GM21737 (cell line): Measurements from ENCODE around the gene PHF14.

Experiments used
- ATAC-seq: cut with Tn5 transposase; IDR thresholded peaks from one replicate; pipeline ENCODE4 v1.9.1; 2021; ENCODE audit warnings: mild to moderate bottlenecking, moderate library complexity; ENCODE audit not compliant: unreplicated experiment

The PHF14 gene

DNA sequence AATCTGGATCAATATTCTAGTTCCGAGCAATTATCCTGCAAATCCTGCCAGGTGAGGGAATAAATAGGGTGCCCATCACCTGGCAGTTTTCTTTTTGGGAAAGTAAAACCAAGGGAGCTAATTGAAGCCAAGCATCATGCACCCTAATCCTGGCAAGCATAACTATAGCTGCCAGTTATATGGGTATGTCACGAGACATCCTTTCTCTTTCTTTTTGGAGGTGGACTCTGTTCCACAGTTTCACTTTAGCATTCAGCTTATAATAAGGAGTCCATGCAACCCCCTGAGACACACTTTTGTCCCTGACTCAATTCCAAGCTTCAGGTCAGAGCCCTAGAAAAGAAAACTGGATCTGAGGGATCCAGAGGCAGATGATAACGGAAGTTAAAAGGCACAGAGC, 222.5 kb downstream of the PHF14 start:
- no peak for ATAC-seq

GRCh38 chr7:11203224-11203623, 229.6 kb downstream of the PHF14 start:
- no peak for ATAC-seq

GRCh38 chr7:11203683-11204082, 230.0 kb downstream of the PHF14 start:
- ATAC-seq, result no peak

DNA sequence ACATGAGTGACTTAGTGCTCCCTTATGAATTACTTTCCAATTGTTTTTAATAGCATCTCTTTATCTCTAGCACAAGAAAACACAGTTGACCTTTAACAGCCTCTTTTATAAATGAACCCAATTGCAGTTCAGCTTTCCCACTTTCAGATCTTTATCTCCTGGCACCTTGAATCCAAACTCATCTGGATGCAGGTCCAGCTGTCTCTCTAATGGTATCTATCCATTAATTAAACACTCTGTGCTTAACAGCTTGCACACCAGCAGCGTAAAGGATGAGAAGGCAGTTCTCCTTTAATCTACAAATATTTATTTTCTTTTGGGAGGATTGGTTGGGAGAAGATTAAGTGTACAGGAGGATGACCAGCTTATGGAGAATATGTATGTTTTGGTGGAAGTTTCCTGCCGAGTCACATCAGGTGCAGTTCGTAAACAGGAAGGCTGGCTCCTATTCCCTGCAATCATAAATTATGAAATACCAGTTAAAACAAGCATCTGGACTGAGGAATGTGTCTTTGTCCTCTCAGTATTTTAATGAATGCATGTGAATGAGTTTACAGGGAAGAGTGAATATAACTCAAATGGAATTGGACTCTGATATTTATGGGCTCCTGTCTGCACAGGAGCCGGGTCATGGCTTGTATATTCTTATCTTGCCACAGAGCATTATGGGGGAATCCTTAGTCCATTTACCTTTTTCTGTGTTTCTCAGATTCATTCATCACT, 232.7 kb downstream of the PHF14 start:
- no peak for ATAC-seq

DNA sequence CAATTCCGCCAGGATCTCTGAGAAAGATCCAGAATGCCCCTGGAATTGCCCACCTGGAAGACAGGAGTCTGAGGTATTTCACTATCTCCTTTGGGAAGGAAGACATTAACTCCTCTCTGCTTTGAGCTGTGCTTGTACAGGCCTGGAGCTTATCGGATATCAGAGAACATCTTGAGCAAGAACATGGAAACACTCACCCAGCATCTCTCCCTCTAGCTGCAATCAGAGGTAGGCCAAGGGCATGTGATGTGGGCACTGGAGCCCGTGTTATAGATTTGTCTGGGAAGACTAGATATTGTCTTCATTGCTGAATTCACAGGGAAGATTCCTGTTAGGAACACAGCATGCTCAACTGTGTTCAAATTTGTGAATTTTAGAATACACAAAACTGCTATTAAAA, 233.9 kb downstream of the PHF14 start:
- no peak for ATAC-seq

GRCh38 chr7:11208883-11209465, 235.3 kb downstream of the PHF14 start:
- no peak for ATAC-seq

GRCh38 chr7:11210374-11210773, 236.7 kb downstream of the PHF14 start:
- no peak for ATAC-seq

DNA sequence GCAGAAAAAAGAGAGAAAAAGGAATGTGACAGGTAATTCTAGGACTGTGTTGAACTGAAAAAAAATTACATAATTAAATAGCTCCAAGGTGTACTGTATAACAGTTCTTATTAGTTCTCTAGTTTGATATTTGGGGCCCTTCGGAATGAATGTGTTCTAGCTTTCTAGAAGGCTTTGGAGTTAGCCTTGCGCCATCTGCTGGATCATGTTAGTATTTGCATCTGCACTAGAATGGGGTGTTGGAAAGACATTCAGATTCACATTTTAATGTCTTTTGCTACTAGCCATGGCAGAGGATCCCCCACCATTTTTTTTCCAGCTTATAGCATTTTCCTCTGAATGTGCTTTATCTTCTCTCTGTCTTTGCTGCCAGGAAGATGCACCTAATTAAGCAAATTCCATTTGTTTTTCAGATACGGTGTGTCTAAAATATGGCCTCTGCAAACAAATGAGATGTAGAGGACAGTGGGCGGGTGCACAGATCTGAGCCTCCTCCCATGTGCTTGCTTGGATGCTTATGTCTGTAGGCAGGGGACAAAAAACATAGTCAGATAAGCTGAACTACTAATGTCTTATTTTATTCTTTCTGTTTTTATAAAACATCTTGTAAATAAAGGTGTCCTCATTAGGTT, 238.5 kb downstream of the PHF14 start:
- ATAC-seq, result peak; percentile 91

DNA sequence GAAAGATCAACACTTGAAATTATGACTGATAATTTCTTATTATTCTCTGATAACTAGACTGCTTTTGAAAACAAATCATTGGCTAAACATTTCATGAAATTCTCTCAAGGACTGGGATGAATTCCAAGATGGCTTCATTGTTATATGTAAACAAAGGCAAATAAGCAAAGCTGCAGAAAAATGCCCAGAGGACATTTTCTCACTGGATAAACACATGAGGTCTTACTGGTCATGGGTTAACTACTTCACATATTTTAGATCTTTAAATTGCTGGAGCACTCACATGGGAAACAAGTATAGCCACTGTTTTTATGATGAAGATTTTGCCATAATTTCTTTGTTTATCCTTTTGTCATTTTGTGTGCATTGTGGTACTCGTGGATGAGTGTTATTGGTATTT, 239.1 kb downstream of the PHF14 start:
- no peak for ATAC-seq

DNA sequence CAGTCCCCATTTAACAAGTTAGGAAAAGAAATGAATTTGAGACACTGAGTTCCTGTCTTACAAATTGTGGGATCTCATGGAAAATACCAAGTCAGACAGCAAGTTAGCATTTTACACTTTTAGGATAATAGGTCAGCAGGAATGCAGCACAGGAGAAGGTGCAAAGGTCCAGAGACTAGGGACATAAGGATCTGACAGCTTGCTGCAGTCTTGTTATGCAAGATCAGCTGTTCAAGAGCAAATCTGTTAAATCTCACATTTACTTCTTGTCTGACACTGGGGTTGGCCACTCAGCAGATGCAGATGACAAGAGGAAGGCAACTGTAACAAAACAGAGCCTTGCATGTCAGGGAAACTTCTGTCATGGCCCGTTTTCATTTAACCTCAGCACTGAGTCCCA, 239.6 kb downstream of the PHF14 start:
- no peak for ATAC-seq

DNA sequence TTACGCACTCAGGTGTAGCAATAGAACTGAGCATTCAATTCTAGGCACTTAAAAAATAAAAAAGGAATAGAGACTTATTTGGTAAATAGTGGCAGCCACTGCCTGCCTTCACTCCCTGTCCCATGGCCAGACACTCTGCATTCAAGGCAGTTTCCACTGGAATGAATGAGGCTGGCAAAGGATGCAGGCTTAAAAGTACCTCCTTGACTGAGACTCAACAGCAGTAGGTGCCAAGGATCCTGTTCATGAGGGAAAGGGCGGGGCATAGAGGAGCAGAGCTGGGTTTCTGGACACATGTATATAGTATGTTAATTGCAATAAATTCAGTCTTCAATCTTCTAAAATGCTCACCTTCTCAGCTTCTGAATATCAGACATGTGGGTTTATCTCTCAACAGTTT, 242.6 kb downstream of the PHF14 start:
- no peak for ATAC-seq

GRCh38 chr7:11217848-11218565, 244.3 kb downstream of the PHF14 start:
- ATAC-seq, result no peak
